HK-2 (cell line): Measurements from ENCODE around the gene JARID2.
A peak's percentile ranks its signal among the peaks of the same experiment; 100 is the strongest.

Experiments
- DNase-seq: peaks from one replicate; pipeline ENCODE4 v3.0.0-alpha.2; 2018; ENCODE audit not compliant: unreplicated experiment

JARID2 gene

GRCh38 chr6:15490242-15491100, 244.6 kb downstream of the JARID2 start:
- DNase-seq, result no peak

- DNase-seq, result peak; percentile 47
These were observed 245.6 kb downstream of the JARID2 start for GRCh38 chr6:15491255-15491985.

GRCh38 chr6:15491986-15492269, 246.1 kb downstream of the JARID2 start:
- no peak for DNase-seq

- no peak for DNase-seq
These were observed 247.7 kb downstream of the JARID2 start for GRCh38 chr6:15493437-15494168.

- no peak for DNase-seq
These were observed 249.6 kb downstream of the JARID2 start for GRCh38 chr6:15495375-15495901.

GRCh38 chr6:15496345-15497131, 250.7 kb downstream of the JARID2 start:
- no peak for DNase-seq

- no peak for DNase-seq
These were observed 252.8 kb downstream of the JARID2 start for GRCh38 chr6:15498640-15499039.

GRCh38 chr6:15499125-15499524, 253.3 kb downstream of the JARID2 start:
- no peak for DNase-seq

GRCh38 chr6:15499591-15499990, 253.7 kb downstream of the JARID2 start:
- DNase-seq, result no peak

GRCh38 chr6:15500078-15500740, 254.3 kb downstream of the JARID2 start:
- no peak for DNase-seq

GRCh38 chr6:15500901-15501825, 255.3 kb downstream of the JARID2 start:
- no peak for DNase-seq

GRCh38 chr6:15501826-15502445, 256.1 kb downstream of the JARID2 start:
- DNase-seq, result peak; percentile 46

GRCh38 chr6:15502446-15503345, 256.8 kb downstream of the JARID2 start:
- DNase-seq, result no peak

- DNase-seq, result no peak
These were observed 257.4 kb downstream of the JARID2 start for GRCh38 chr6:15503346-15503680.

- peak; percentile 43 for DNase-seq
These were observed 258.2 kb downstream of the JARID2 start for GRCh38 chr6:15504040-15504495.

GRCh38 chr6:15504581-15505350, 258.9 kb downstream of the JARID2 start:
- peak; percentile 69 for DNase-seq

GRCh38 chr6:15505463-15505918, 259.6 kb downstream of the JARID2 start:
- DNase-seq, result no peak
